Prostate gland (tissue), 2 donors: ENCODE data around the gene OTOP3. TPM values are rescaled to one million over a fixed set of nuclear protein-coding genes. Genes with fewer than 3 reads are reported as not detected.
"Not testable (repeated sequence)": the region's sequence is repeated elsewhere in the genome, so short reads cannot be mapped to it uniquely, and the experiment has no call there.

Source experiments
- DNase-seq: peaks from one replicate; pipeline ENCODE4 v3.0.0-alpha.2; 2019; ENCODE audit warnings: low spot score
- H3K27ac ChIP-seq, 2 donors: fragments of 200-600 bp; sonication (generic); 2 replicates each; pipeline ENCODE4 v1.5.1; 2017 to 2019
- H3K27me3 ChIP-seq: fragments of 200-600 bp; sonication (generic); replicated peaks from 2 replicates; pipeline ENCODE4 v1.5.1; 2019; ENCODE audit not compliant: insufficient read depth
- H3K36me3 ChIP-seq, 2 donors: fragments of 200-600 bp; sonication (generic); 1 replicate in 1 of 2; 2 replicates in 1 of 2; pipeline versions ENCODE4 v1.5.1 to v1.8.1; 2017 to 2019
- H3K4me1 ChIP-seq: fragments of 200-600 bp; sonication (generic); replicated peaks from 2 replicates; pipeline ENCODE4 v1.5.1; 2019
- H3K4me3 ChIP-seq, 2 donors: fragments of 200-600 bp; sonication (generic); 2 replicates each; pipeline ENCODE4 v1.5.1; 2017 to 2019
- H3K9me3 ChIP-seq: fragments of 200-600 bp; sonication (generic); 2 replicates; pipeline ENCODE4 v1.5.1; 2017
- CTCF ChIP-seq, 4 experiments: fragments of 200-600 bp in 2 of 4; fragments of 450-650 bp in 2 of 4; sonication (generic) in 2 of 4; IDR thresholded peaks; 1 replicate in 3 of 4; 2 replicates in 1 of 4; pipeline ENCODE4 v1.5.1; 2016 to 2019; ENCODE audit warnings: antibody characterized with exemption in 4 of 4, mild to moderate bottlenecking in 2 of 4, moderate library complexity in 2 of 4
- POLR2A ChIP-seq: fragments of 450-650 bp; IDR thresholded peaks from one replicate; pipeline ENCODE4 v1.6.1; 2016; ENCODE audit warnings: antibody characterized with exemption, mild to moderate bottlenecking
- POLR2AphosphoS5 ChIP-seq: sonication (generic); formaldehyde crosslinking; IDR thresholded peaks from one replicate; pipeline ENCODE4 v1.6.1; 2017; ENCODE audit warnings: antibody characterized with exemption
- WGBS: methylation state at CpG from one replicate; pipeline ENCODE4 v1.1.5; 2018; 5-methylcytosine and 5-hydroxymethylcytosine counted together
- intact Hi-C: fragments of 100-400 bp; cut with DNase I; formaldehyde crosslinking; loops from one replicate; pipeline ENCODE4 v1.14.2; 2022
- total RNA-seq, 2 donors: library from RNA; depleted of rRNA; stranded (reverse); fragments of >200 nt; gene quantifications; one replicate each; pipeline ENCODE4 v1.1.0, GENCODE V29; 2016

The OTOP3 gene
- total RNA-seq, 2 donors from 2014 or later, result not detected

GRCh38 chr17:74901353-74902135 lies 34.2 kb upstream of the OTOP3 start:
- intact Hi-C loops, result no loop called here
- TF ChIP-seq POLR2A (no peak), CTCF (IDR thresholded peaks at IDR 0.05) (no peak), POLR2AphosphoS5 (no peak)
- DNase-seq, result no peak
- 73% methylated on average over 14 of the region's 14 CpGs for WGBS
- H3K4me1 ChIP-seq, result no peaks in the 10 kb centered on the region
- no peak overlapping the region for H3K27ac ChIP-seq
- no peaks in the 10 kb centered on the region for H3K27me3 ChIP-seq
- no peaks in the 10 kb centered on the region for H3K36me3 ChIP-seq
- no peaks in the 10 kb centered on the region for H3K9me3 ChIP-seq
- H3K4me3 ChIP-seq, result no peak overlapping the region

- Histone ChIP-seq H3K9me3 (no peaks in the 10 kb centered on the region), H3K27ac (no peak overlapping the region), H3K27me3 (no peaks in the 10 kb centered on the region), H3K4me3 (no peak overlapping the region), H3K36me3 (no peaks in the 10 kb centered on the region), H3K4me1 (no peaks in the 10 kb centered on the region)
- TF ChIP-seq POLR2A, result no peak
- TF ChIP-seq POLR2AphosphoS5, result no peak
- no peak for TF ChIP-seq CTCF (IDR thresholded peaks at IDR 0.05)
- intact Hi-C loops, result no loop called here
- no peak for DNase-seq
- 93% methylated on average over 9 of the region's 9 CpGs for WGBS
These were observed 32.7 kb upstream of the OTOP3 start for GRCh38 chr17:74903034-74903433.

- no peak for TF ChIP-seq POLR2AphosphoS5
- TF ChIP-seq POLR2A, result no peak
- no peak for TF ChIP-seq CTCF (IDR thresholded peaks at IDR 0.05)
- WGBS, result 69% methylated on average over 6 of the region's 6 CpGs
- Histone ChIP-seq H3K4me1 (no peaks in the 10 kb centered on the region), H3K9me3 (no peaks in the 10 kb centered on the region), H3K27me3 (no peaks in the 10 kb centered on the region), H3K27ac (no peak overlapping the region), H3K4me3 (no peak overlapping the region), H3K36me3 (no peaks in the 10 kb centered on the region)
- intact Hi-C loops, result no loop called here
- no peak for DNase-seq
These were observed 32.0 kb upstream of the OTOP3 start for GRCh38 chr17:74903671-74904070.

GRCh38 chr17:74904687-74905409 lies 30.9 kb upstream of the OTOP3 start:
- no peak for DNase-seq
- no peaks in the 10 kb centered on the region for H3K9me3 ChIP-seq
- no peak for TF ChIP-seq POLR2AphosphoS5
- TF ChIP-seq CTCF (IDR thresholded peaks at IDR 0.05), result no peak
- no peak for TF ChIP-seq POLR2A
- H3K4me1 ChIP-seq, result no peaks in the 10 kb centered on the region
- H3K27ac ChIP-seq, result no peak overlapping the region
- no peaks in the 10 kb centered on the region for H3K27me3 ChIP-seq
- WGBS, result 83% methylated on average over 7 of the region's 7 CpGs
- H3K36me3 ChIP-seq, result no peaks in the 10 kb centered on the region
- intact Hi-C loops, result no loop called here
- no peak overlapping the region for H3K4me3 ChIP-seq

- H3K4me1 ChIP-seq, H3K4me3 ChIP-seq, DNase-seq, H3K27ac ChIP-seq, H3K27me3 ChIP-seq, H3K9me3 ChIP-seq, H3K36me3 ChIP-seq, intact Hi-C loops: not testable (repeated sequence)
- WGBS, result 56% methylated on average over 6 of the region's 6 CpGs
These were observed 29.4 kb upstream of the OTOP3 start for GRCh38 chr17:74906214-74906793.
